G401.6 (cell line): Measurements from ENCODE around the gene MGAT1.
"Not testable (repeated sequence)": the region's sequence is repeated elsewhere in the genome, so short reads cannot be mapped to it uniquely, and the experiment has no call there.

Source experiments
- FAIRE-seq: peaks from 2 replicates; lab custom pipeline; 2012; peaks lifted over from hg19 to GRCh38; lab: Jason Lieb, UNC

Gene MGAT1

DNA sequence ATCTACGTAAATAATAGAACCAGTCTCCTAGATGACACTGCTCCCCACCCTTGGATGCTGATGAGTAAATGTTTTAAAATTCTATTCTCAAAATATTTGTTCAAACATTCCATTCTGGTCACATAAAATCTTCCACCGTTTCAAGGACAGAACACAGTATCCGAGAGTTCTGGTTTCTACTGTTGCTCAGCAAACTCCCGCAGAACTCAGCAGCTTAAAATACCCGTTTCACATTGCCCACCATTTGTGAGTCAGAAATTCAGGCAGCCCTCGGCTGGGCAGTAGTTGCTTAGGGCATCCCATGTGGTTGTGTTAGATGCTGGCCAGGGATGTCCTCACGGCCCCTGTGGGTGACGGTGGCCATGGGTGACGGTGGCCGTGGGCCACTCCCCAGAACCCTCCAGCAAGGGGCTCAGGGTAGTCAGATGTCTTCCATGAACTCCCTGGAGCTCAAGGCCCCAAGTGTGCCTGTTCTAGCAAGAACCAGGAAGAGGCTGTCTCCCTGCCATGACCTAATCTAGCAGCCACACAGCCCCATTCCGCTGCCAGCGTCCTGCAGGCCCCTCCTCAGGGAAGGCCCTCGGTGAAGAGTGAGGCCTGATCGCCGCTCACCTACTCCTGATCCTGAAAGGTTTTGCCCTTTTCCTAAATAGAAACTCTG lies 17.4 kb downstream of the MGAT1 start:
- no peak for FAIRE-seq

- peak; percentile 84 for FAIRE-seq
Observed at GRCh38 chr5:180784497-180785097, 18.0 kb downstream of the MGAT1 start.

DNA sequence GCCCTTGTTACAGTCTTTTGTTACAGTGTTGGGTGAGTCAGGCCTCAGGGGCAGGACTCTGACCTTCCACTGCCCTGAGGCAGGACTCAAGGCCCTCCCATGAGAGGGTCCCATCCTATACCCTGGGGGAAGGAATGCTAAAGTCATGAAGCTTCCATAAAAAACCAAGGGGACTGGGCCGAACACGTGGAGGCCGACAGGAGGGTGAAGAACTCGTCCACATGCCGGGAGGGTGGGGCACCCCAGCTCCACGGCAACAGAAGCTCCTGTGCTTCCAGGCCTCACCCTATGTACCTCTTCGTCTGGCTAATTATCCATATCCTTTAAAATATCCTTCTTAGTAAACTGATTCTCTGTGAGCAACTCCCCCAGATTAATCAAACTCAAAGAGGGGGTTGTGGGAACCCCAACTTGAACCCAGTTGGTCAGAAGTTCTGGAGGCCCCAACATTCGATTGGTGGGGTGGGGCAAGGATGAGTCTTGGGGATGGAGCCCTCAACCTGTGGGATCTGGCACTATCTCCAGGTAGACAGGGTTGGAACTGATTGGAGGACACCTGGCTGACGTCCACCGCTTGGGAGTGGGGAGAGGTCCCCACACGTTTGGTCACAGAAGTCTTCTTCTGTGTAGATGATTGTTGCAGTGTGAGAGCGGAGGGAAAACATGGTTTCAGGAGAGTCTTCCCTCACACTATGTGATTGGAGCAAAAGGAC lies 19.1 kb downstream of the MGAT1 start:
- FAIRE-seq, result no peak

- no peak for FAIRE-seq
Observed at GRCh38 chr5:180782748-180783147, 19.9 kb downstream of the MGAT1 start.

- FAIRE-seq, result not testable (repeated sequence)
Observed at GRCh38 chr5:180781900-180782326, 20.7 kb downstream of the MGAT1 start.

GRCh38 chr5:180779985-180780610 lies 22.5 kb downstream of the MGAT1 start:
- FAIRE-seq, result no peak

- no peak for FAIRE-seq
Observed at GRCh38 chr5:180777475-180777874, 25.1 kb downstream of the MGAT1 start.

GRCh38 chr5:180776376-180776775 lies 26.2 kb downstream of the MGAT1 start:
- peak; percentile 94 for FAIRE-seq

GRCh38 chr5:180775624-180776023 lies 27.0 kb downstream of the MGAT1 start:
- no peak for FAIRE-seq

- no peak for FAIRE-seq
Observed at GRCh38 chr5:180771839-180772238, 30.8 kb downstream of the MGAT1 start.

DNA sequence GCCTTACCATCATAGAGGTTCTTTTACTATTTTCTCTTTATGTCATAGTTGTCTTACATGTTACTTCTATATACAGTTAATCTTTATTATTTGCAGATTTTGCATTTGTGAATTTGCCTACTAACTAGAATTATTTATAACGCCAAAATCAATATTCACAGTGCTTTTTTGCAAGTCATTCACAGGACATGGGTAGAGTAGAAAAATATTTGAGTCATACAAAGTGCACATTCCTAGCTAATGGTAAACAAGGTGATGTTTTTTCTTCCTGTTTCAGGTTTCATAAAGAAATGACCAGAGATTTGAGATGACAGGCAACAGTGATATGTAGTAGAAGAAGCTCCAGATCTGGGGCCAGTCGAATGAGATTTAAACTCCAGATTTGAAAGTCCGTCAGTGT lies 32.8 kb downstream of the MGAT1 start:
- no peak for FAIRE-seq

DNA sequence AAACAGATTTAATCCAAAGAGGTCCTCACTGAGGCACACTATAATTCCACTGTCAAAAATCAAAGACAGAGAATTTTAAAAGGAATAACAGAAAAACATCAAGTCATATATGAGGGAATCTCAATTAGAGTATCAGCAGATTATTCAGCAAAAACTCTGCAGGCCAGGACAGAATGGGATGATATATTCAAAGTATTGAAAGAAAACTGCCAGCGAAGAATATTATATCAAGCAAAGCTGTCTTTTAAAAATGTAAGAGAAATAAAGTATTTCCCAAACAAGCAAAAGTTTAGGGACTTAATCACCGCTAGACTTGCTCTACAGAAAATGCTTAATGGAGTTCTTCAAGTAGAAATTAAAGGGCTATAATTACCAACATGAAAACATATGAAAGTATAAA lies 47.0 kb downstream of the MGAT1 start:
- FAIRE-seq, result no peak

DNA sequence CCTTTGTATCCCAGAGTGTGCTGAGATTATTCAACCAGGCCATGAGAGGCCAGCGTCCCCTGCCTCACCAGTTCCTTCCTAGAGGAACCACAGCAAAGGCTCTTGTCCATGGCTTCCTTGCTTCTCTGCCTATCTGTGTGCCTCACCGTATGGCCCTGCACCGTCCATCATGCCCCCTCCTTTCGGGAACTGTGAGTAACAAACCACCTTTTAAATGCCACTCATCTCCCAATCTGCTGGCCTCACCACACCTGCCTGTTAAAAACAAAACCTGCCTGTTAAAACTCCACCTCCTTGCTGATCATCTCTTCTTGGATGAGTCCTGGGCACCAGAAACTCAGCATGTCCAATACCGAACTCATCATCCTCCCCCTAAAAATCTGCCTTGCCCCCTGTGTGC lies 58.4 kb downstream of the MGAT1 start:
- FAIRE-seq, result no peak

- FAIRE-seq, result no peak
Observed at GRCh38 chr5:180742727-180743126, 59.9 kb downstream of the MGAT1 start.

DNA sequence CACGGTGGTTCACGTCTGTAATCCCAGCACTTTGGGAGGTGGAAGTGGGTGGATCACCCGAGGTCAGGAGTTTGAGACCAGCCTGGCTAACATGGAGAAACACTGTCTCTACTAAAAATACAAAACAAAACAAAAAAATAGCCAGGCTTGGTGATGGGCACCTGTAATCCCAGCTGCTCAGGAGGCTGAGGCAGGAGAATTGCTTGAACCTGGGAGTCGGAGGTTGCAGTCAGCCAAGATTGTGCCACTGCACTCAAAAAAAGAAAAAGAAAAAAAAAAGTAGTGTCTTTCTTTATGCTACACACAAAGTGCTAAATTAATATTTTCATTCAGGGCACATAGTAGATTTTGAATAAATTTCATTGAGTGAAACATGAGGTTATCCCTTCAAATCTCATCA lies 61.7 kb downstream of the MGAT1 start:
- FAIRE-seq, result not testable (repeated sequence)

DNA sequence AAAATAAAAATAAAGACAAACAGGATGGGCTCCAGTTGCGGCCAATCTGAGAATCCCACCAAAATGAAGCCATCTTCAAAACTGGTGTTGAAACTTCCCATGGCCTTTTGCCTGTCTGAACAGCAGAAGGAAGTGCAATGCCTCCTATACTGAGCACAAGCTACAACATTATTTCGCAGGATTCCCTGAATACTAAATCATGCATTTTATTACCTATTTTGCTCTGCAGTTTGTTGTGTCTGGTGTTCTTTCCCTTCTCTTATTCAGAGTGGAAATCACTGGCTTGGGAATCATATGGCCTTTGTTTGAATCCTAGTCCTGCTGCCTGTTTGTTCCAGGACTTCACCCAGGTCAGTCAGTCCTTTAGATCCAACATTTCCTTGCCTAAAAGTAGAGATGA lies 62.6 kb downstream of the MGAT1 start, which contains the start of gene OR2Y1:
Gene OR2Y1, minus strand, starts transcription at position 101 of the 400 bp plus-strand sequence. Its CDS starts 0 bp downstream, at position 101.
- FAIRE-seq, result no peak

DNA sequence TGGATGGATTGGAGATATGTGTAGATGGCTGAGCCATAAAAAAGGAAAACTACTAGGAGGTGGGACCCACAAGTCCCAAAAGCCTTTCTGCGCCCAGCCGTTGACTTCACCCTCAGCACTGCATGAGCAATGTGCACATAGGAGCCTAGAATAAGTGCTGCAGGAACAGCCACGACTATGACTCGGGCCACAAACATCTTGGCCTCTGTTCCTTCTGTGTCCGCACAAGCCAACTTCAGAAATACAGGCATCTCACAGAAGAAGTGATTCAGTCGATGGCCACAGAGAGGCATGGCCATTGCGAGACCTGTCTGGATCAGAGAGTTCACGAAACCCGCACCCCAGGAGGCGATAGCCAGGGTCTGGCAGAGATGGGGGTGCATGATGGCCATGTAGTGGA lies 63.3 kb downstream of the MGAT1 start:
- no peak for FAIRE-seq

DNA sequence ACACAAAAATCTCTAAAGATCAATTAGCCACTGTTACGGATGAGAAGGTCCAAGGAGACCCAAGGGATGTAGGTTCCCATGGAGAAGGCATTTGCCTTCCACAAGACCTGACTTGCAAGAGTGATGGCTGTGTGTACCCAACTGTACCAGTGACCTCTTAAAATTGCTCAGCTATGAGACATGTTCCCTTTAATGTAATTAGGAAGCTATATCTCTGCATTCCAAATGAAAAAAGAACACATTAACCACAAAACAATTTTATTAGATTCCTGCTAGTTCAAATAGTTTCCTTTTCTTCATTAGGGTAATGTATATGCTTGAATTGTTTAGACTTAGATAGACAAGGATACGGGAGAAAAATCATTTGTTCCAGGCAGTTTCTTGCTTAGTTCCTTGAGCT lies 66.1 kb downstream of the MGAT1 start:
- no peak for FAIRE-seq
